Smooth muscle cell of the coronary artery (primary cell): ENCODE data around the gene FOXM1. TPM values are rescaled to one million over a fixed set of nuclear protein-coding genes. Genes with fewer than 3 reads are reported as not detected.

Source experiments
- total RNA-seq: library from RNA; depleted of rRNA; stranded (reverse); fragments of >200 nt; gene quantifications from 2 replicates; pipeline ENCODE4 v1.2.3, GENCODE V29; 2014; ENCODE audit warnings: low replicate concordance

FOXM1 gene
- 0.47 and 3.8 TPM in 2 replicates for total RNA-seq

GRCh38 chr12:2877047-2877952 lies at the start of gene FOXM1, which contains the start of gene RHNO1:
TSS of gene FOXM1 (minus strand) at chr12:2877174. CDS start at chr12:2874478, 2,696 bp downstream.
TSS of gene RHNO1 (plus strand) at chr12:2877223. CDS start at chr12:2885367, 8,144 bp downstream.

GRCh38 chr12:2890388-2891239 lies 13.6 kb upstream of the FOXM1 start, which contains the start of gene TULP3:
TSS of gene TULP3 (plus strand) at chr12:2890891. CDS start at chr12:2890948, 57 bp downstream.

GRCh38 chr12:2857021-2857431 lies 19.9 kb downstream of the FOXM1 start, which contains the start of gene TEX52:
TSS of gene TEX52 (minus strand) at chr12:2857039. CDS start at chr12:2857026, 13 bp downstream.

GRCh38 chr12:2834581-2835491 lies 42.1 kb downstream of the FOXM1 start, which contains the start of gene NRIP2:
TSS of gene NRIP2 (minus strand) at chr12:2835035. CDS start at chr12:2834983, 52 bp downstream.

GRCh38 chr12:2812290-2813213 lies 64.4 kb downstream of the FOXM1 start, which contains the start of gene ITFG2:
TSS of gene ITFG2 (plus strand) at chr12:2812668. CDS start at chr12:2812761, 93 bp downstream.

Other genes starting within 250 kb of the FOXM1 start
- 38.3 and 44.9 TPM in 2 replicates for gene FKBP4, start 82.2 kb downstream of the FOXM1 start, total RNA-seq
- 11.0 and 32.2 TPM in 2 replicates for gene ITFG2, start 64.5 kb downstream of the FOXM1 start, total RNA-seq
- not detected in 2 replicates for gene NRIP2, start 42.1 kb downstream of the FOXM1 start, total RNA-seq
- not detected in 2 replicates for gene TEX52, start 20.1 kb downstream of the FOXM1 start, total RNA-seq
- gene RHNO1, start within 50 bp of the FOXM1 start, total RNA-seq: 4.7 and 13.8 TPM in 2 replicates
- 14.9 and 15.6 TPM in 2 replicates for gene TULP3, start 13.7 kb upstream of the FOXM1 start, total RNA-seq
- 4.9 and 9.6 TPM in 2 replicates for gene TEAD4, start 82.2 kb upstream of the FOXM1 start, total RNA-seq
- 40.1 and 76.8 TPM in 2 replicates for gene TSPAN9, start 200.2 kb upstream of the FOXM1 start, total RNA-seq